ENCODE measurements around the gene MDH1. TPM values are rescaled to one million over a fixed set of nuclear protein-coding genes. Genes with fewer than 3 reads are reported as not detected.
"Not testable (repeated sequence)": the region's sequence is repeated elsewhere in the genome, so short reads cannot be mapped to it uniquely, and the experiment has no call there.

MDH1 gene
- total RNA-seq (10 to 100 TPM; 89.3 to 95.7 TPM), total RNA-seq (59.9 to 113 reads per million in 2 donors)

GRCh38 chr2:63588385-63589147, at the start of gene MDH1, which contains the start of gene WDPCP:
Gene MDH1 (plus strand): TSS chr2:63588963. CDS start chr2:63589044, 81 bp downstream.
Gene WDPCP (minus strand): TSS chr2:63588477. CDS start chr2:63588271, 206 bp downstream.
- ATAC-seq = peak; percentile 85

GRCh38 chr2:63539416-63540162, 49.2 kb upstream of the MDH1 start:
- H3K4me1 Mint-ChIP-seq = no peaks in the 10 kb centered on the region
- no peaks in the 10 kb centered on the region for H3K36me3 Mint-ChIP-seq (ENCODE audit: low read depth)
- no peak for ATAC-seq
- no peak for DNase-seq
- H3K27ac Mint-ChIP-seq = no peak overlapping the region
- no peaks in the 10 kb centered on the region for H3K27me3 Mint-ChIP-seq
- no peak overlapping the region for H3K4me3 Mint-ChIP-seq
- no peaks in the 10 kb centered on the region for H3K9me3 ChIP-seq (ENCODE audit: control insufficient read depth, low read length, poor library complexity, severe bottlenecking)

More at GRCh38 chr2:63588385-63589147, at the start of gene MDH1, which contains the start of gene WDPCP:
- Mint-ChIP-seq H3K36me3 (ENCODE audit: low read depth) (no peaks in the 10 kb centered on the region), H3K27ac (peak within 1 kb of the TSS; percentile 96), H3K27me3 (no peaks in the 10 kb centered on the region), H3K4me1 (peaks cover 33% of the 10 kb centered on the region), H3K4me3 (peak within 1 kb of the TSS; percentile 97)
- H3K9me3 ChIP-seq (ENCODE audit: control insufficient read depth, low read length, poor library complexity, severe bottlenecking) = no peaks in the 10 kb centered on the region
- peak; percentile 78 to 91 (median 86) for DNase-seq

GRCh38 chr2:63544017-63544627, 44.6 kb upstream of the MDH1 start:
- no peak for DNase-seq
- Mint-ChIP-seq H3K27ac (no peak overlapping the region), H3K27me3 (no peaks in the 10 kb centered on the region), H3K4me3 (no peak overlapping the region), H3K4me1 (peaks cover 3% of the 10 kb centered on the region), H3K36me3 (ENCODE audit: low read depth) (no peaks in the 10 kb centered on the region)
- no peaks in the 10 kb centered on the region for H3K9me3 ChIP-seq (ENCODE audit: control insufficient read depth, low read length, poor library complexity, severe bottlenecking)
- ATAC-seq = peak; percentile 45

- DNase-seq = no peak
- H3K4me3 Mint-ChIP-seq = no peak overlapping the region
- H3K36me3 Mint-ChIP-seq (ENCODE audit: low read depth) = no peaks in the 10 kb centered on the region
- peaks cover 3% of the 10 kb centered on the region for H3K4me1 Mint-ChIP-seq
- no peak overlapping the region for H3K27ac Mint-ChIP-seq
- no peak for ATAC-seq
- no peaks in the 10 kb centered on the region for H3K27me3 Mint-ChIP-seq
- H3K9me3 ChIP-seq (ENCODE audit: control insufficient read depth, low read length, poor library complexity, severe bottlenecking) = no peaks in the 10 kb centered on the region
These were observed 43.7 kb upstream of the MDH1 start for GRCh38 chr2:63545023-63545422.

- H3K4me1 Mint-ChIP-seq = peaks cover 4% of the 10 kb centered on the region
- H3K4me3 Mint-ChIP-seq = no peak overlapping the region
- H3K36me3 Mint-ChIP-seq (ENCODE audit: low read depth) = no peaks in the 10 kb centered on the region
- no peak overlapping the region for H3K27ac Mint-ChIP-seq
- DNase-seq (no peak), ATAC-seq (no peak)
- H3K27me3 Mint-ChIP-seq = no peaks in the 10 kb centered on the region
- no peaks in the 10 kb centered on the region for H3K9me3 ChIP-seq (ENCODE audit: control insufficient read depth, low read length, poor library complexity, severe bottlenecking)
These were observed 35.7 kb upstream of the MDH1 start for GRCh38 chr2:63553049-63553448.

GRCh38 chr2:63555299-63555698, 33.5 kb upstream of the MDH1 start:
- no peaks in the 10 kb centered on the region for H3K36me3 Mint-ChIP-seq (ENCODE audit: low read depth)
- H3K4me1 Mint-ChIP-seq = peaks cover 2% of the 10 kb centered on the region
- no peaks in the 10 kb centered on the region for H3K27me3 Mint-ChIP-seq
- H3K4me3 Mint-ChIP-seq = no peak overlapping the region
- DNase-seq = no peak
- no peak overlapping the region for H3K27ac Mint-ChIP-seq
- no peaks in the 10 kb centered on the region for H3K9me3 ChIP-seq (ENCODE audit: control insufficient read depth, low read length, poor library complexity, severe bottlenecking)
- ATAC-seq = no peak

GRCh38 chr2:63555931-63556330, 32.8 kb upstream of the MDH1 start:
- H3K9me3 ChIP-seq (ENCODE audit: control insufficient read depth, low read length, poor library complexity, severe bottlenecking) = no peaks in the 10 kb centered on the region
- no peaks in the 10 kb centered on the region for H3K36me3 Mint-ChIP-seq (ENCODE audit: low read depth)
- no peak for ATAC-seq

GRCh38 chr2:63557819-63558218, 30.9 kb upstream of the MDH1 start:
- H3K36me3 Mint-ChIP-seq (ENCODE audit: low read depth); DNase-seq: not testable (repeated sequence)

More at GRCh38 chr2:63555931-63556330, 32.8 kb upstream of the MDH1 start:
- no peak for DNase-seq
- Mint-ChIP-seq H3K27me3 (no peaks in the 10 kb centered on the region), H3K4me3 (no peak overlapping the region), H3K4me1 (no peaks in the 10 kb centered on the region), H3K27ac (no peak overlapping the region)

GRCh38 chr2:63558922-63559321, 29.8 kb upstream of the MDH1 start:
- not testable (repeated sequence) for ATAC-seq; H3K27me3 Mint-ChIP-seq; DNase-seq; H3K9me3 ChIP-seq (ENCODE audit: control insufficient read depth, low read length, poor library complexity, severe bottlenecking); H3K4me3 Mint-ChIP-seq; H3K27ac Mint-ChIP-seq; H3K36me3 Mint-ChIP-seq (ENCODE audit: low read depth); H3K4me1 Mint-ChIP-seq

More at GRCh38 chr2:63557819-63558218, 30.9 kb upstream of the MDH1 start:
- H3K4me1 Mint-ChIP-seq; H3K4me3 Mint-ChIP-seq; H3K27me3 Mint-ChIP-seq; H3K27ac Mint-ChIP-seq; ATAC-seq; H3K9me3 ChIP-seq (ENCODE audit: control insufficient read depth, low read length, poor library complexity, severe bottlenecking): not testable (repeated sequence)

- no peak for DNase-seq
- no peak overlapping the region for H3K27ac Mint-ChIP-seq
- ATAC-seq = no peak
- no peaks in the 10 kb centered on the region for H3K4me1 Mint-ChIP-seq
- H3K36me3 Mint-ChIP-seq (ENCODE audit: low read depth) = no peaks in the 10 kb centered on the region
- H3K27me3 Mint-ChIP-seq = no peaks in the 10 kb centered on the region
- H3K9me3 ChIP-seq (ENCODE audit: control insufficient read depth, low read length, poor library complexity, severe bottlenecking) = no peaks in the 10 kb centered on the region
- no peak overlapping the region for H3K4me3 Mint-ChIP-seq
These were observed 26.0 kb upstream of the MDH1 start for GRCh38 chr2:63562751-63563150.

GRCh38 chr2:63569740-63570139, 19.0 kb upstream of the MDH1 start:
- Mint-ChIP-seq H3K27me3 (no peaks in the 10 kb centered on the region), H3K27ac (no peak overlapping the region), H3K4me1 (no peaks in the 10 kb centered on the region), H3K4me3 (no peak overlapping the region), H3K36me3 (ENCODE audit: low read depth) (peaks cover 3% of the 10 kb centered on the region)
- DNase-seq = no peak
- H3K9me3 ChIP-seq (ENCODE audit: control insufficient read depth, low read length, poor library complexity, severe bottlenecking) = no peaks in the 10 kb centered on the region
- no peak for ATAC-seq

GRCh38 chr2:63571291-63571690, 17.5 kb upstream of the MDH1 start:
- H3K27ac Mint-ChIP-seq = no peak overlapping the region
- ATAC-seq (no peak), DNase-seq (no peak)
- H3K4me3 Mint-ChIP-seq = no peak overlapping the region
- no peaks in the 10 kb centered on the region for H3K9me3 ChIP-seq (ENCODE audit: control insufficient read depth, low read length, poor library complexity, severe bottlenecking)
- peaks cover 3% of the 10 kb centered on the region for H3K36me3 Mint-ChIP-seq (ENCODE audit: low read depth)
- H3K4me1 Mint-ChIP-seq = no peaks in the 10 kb centered on the region
- no peaks in the 10 kb centered on the region for H3K27me3 Mint-ChIP-seq

- Mint-ChIP-seq H3K36me3 (ENCODE audit: low read depth) (peaks cover 3% of the 10 kb centered on the region), H3K27ac (no peak overlapping the region), H3K4me1 (no peaks in the 10 kb centered on the region), H3K4me3 (no peak overlapping the region), H3K27me3 (no peaks in the 10 kb centered on the region)
- DNase-seq (no peak), ATAC-seq (no peak)
- H3K9me3 ChIP-seq (ENCODE audit: control insufficient read depth, low read length, poor library complexity, severe bottlenecking) = no peaks in the 10 kb centered on the region
These were observed 16.8 kb upstream of the MDH1 start for GRCh38 chr2:63572001-63572400.

Data from T-helper 17 cell (primary cell).